ENCODE measurements around the gene NOP53. TPM values are rescaled to one million over a fixed set of nuclear protein-coding genes. Genes with fewer than 3 reads are reported as not detected.

Gene NOP53
- total and polyA plus RNA-seq, 2 experiments from 2014 or later: 167 to 192 TPM

DNA sequence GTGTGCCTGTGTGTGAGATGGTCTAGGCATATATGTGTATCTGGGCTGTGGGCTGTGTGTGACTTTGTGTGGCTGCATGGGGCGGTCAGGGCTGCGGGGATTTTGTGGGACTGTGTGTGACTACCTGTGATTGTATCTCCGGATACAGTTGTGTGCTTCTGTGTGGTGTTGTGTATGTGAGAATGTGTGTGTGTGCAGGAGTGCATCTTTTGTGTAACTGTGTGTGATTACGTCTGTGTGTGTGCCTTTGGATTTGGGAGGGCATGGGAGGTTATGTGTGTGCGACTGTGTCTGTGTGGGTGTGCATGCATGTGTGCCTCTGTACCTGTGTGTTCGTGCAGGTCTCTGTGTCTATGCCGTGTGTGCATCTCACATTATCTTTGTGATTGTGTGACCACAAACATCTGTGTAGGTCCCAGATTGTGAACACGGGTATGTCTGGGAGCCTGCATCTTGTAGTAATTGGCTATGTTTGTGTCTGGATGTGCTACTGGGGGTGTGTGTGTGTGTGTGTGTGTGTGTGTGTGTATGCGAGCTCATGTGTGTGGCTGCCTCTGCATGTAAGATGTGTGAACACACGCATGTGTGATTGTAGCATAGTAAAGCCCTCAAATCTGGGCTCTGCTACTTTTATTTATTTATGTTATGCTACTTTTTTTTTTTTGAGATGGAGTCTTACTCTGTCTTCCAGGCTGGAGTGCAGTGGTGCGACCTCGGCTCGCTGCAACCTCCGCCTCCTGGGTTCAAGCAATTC, 24.5 kb upstream of the NOP53 start (continued):
- TF ChIP-seq ZNF462 (CRISPR knock-in tag; IDR thresholded peaks at IDR 0.05) (no peak), CTCF (conservative IDR thresholded peaks at IDR 0.05; ENCODE audit: low read depth in 2 of 2) (no peak), EZH2 (IDR thresholded peaks at IDR 0.05; ENCODE audit: low read depth, unreplicated experiment) (no peak), JUNB (IDR thresholded peaks at IDR 0.05; ENCODE audit: unreplicated experiment) (no peak), ETS1 (IDR thresholded peaks at IDR 0.05) (no peak), ZNF331 (CRISPR knock-in tag; IDR thresholded peaks at IDR 0.05; ENCODE audit: low read depth) (no peak), EZH2phosphoT487 (IDR thresholded peaks at IDR 0.05; ENCODE audit: unreplicated experiment) (no peak), STAT1 (IDR thresholded peaks at IDR 0.05; ENCODE audit: unreplicated experiment) (no peak), CREB1 (CRISPR knock-in tag; IDR thresholded peaks at IDR 0.05; ENCODE audit: low read depth) (no peak)
